GM19324 (cell line): ENCODE data around the gene TMEM207.
"Not testable (repeated sequence)": the region's sequence is repeated elsewhere in the genome, so short reads cannot be mapped to it uniquely, and the experiment has no call there.

ENCODE experiments used
- ATAC-seq: cut with Tn5 transposase; IDR thresholded peaks from one replicate; pipeline ENCODE4 v1.9.1; 2021; ENCODE audit warnings: mild to moderate bottlenecking, moderate library complexity; ENCODE audit not compliant: unreplicated experiment, low FRiP score

Gene TMEM207

GRCh38 chr3:190449801-190450200 lies at the start of gene TMEM207:
Gene TMEM207 (minus strand): TSS chr3:190449901. CDS start chr3:190449809, 92 bp downstream.
- no peak for ATAC-seq

GRCh38 chr3:190499122-190499521 lies 49.4 kb upstream of the TMEM207 start:
- ATAC-seq: no peak

GRCh38 chr3:190498293-190498692 lies 48.6 kb upstream of the TMEM207 start:
- ATAC-seq: no peak

GRCh38 chr3:190497811-190498210 lies 48.1 kb upstream of the TMEM207 start:
- no peak for ATAC-seq

GRCh38 chr3:190496859-190497258 lies 47.2 kb upstream of the TMEM207 start:
- no peak for ATAC-seq

GRCh38 chr3:190495796-190496195 lies 46.1 kb upstream of the TMEM207 start:
- no peak for ATAC-seq

- ATAC-seq: no peak
These were observed 45.7 kb upstream of the TMEM207 start for GRCh38 chr3:190495354-190495753.

- no peak for ATAC-seq
These were observed 45.2 kb upstream of the TMEM207 start for GRCh38 chr3:190494907-190495306.

- ATAC-seq: no peak
These were observed 43.3 kb upstream of the TMEM207 start for GRCh38 chr3:190492966-190493365.

GRCh38 chr3:190492129-190492528 lies 42.4 kb upstream of the TMEM207 start:
- no peak for ATAC-seq

GRCh38 chr3:190491533-190492054 lies 41.9 kb upstream of the TMEM207 start:
- ATAC-seq: no peak

- ATAC-seq: no peak
These were observed 37.4 kb upstream of the TMEM207 start for GRCh38 chr3:190486908-190487607.

- ATAC-seq: no peak
These were observed 36.8 kb upstream of the TMEM207 start for GRCh38 chr3:190486533-190486864.

- ATAC-seq: no peak
These were observed 36.3 kb upstream of the TMEM207 start for GRCh38 chr3:190485830-190486532.

GRCh38 chr3:190481779-190482178 lies 32.1 kb upstream of the TMEM207 start:
- ATAC-seq: no peak

- not testable (repeated sequence) for ATAC-seq
These were observed 23.6 kb upstream of the TMEM207 start for GRCh38 chr3:190473261-190473660.

- no peak for ATAC-seq
These were observed 18.2 kb upstream of the TMEM207 start for GRCh38 chr3:190467922-190468321.

- ATAC-seq: no peak
These were observed 8.3 kb upstream of the TMEM207 start for GRCh38 chr3:190458040-190458439.

GRCh38 chr3:190456770-190457169 lies 7.1 kb upstream of the TMEM207 start:
- ATAC-seq: no peak

GRCh38 chr3:190455828-190456227 lies 6.1 kb upstream of the TMEM207 start:
- no peak for ATAC-seq

GRCh38 chr3:190448256-190448655 lies 1.4 kb downstream of the TMEM207 start:
- no peak for ATAC-seq
